ENCODE measurements around the gene KCNK15. TPM values are rescaled to one million over a fixed set of nuclear protein-coding genes. Genes with fewer than 3 reads are reported as not detected.

Gene KCNK15
- total and polyA plus RNA-seq, 9 of the 15 experiments (the other 6 are each of a cell fraction or from before 2014, with no cell fraction given), result 0.03 to 0.30 (median 0.17) TPM; not detected in 5

DNA sequence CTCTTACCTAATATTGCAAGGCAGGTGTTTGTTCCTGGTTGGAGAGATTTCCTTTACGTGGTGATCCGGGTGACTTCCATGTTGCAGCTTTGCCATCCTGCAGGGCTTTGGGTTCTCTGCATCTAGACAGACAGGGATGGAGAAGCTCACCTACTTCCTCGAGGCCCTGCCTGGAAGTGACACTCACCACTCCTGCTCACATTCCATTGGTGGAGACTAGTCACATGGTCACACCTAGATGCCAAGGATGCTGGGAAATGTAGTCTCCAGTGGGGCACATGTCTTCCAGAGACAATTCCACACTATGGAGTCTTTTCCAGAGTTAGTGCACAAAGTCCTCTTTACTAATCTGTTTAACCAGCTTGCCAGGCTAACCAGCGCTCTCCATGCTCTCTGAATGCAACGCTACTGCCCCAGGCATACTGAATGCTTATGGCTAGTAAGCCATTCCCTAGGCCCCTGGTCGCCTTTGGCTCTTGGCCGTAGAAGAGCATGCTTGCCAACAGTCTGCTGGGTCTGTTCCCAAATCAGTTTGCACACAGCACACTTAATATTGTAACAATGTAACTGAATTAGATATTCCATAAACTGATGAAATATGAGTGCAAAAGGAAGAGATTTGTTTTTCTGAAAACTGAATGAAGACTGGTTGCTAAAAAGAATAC lies 6.7 kb upstream of the KCNK15 start (continued):
- TF ChIP-seq TEAD4 (IDR thresholded peaks at IDR 0.05; ENCODE audit: low read length), result peak; percentile 30; the same call in 1 of the 2 replicates
- no peak for TF ChIP-seq TEAD4 (CRISPR knock-in tag; IDR thresholded peaks at IDR 0.05; ENCODE audit: borderline replicate concordance)
- no peak for TF ChIP-seq SP1 (CRISPR knock-in tag; IDR thresholded peaks at IDR 0.05)
- TF ChIP-seq NONO (IDR thresholded peaks at IDR 0.05; ENCODE audit: low read depth in 2 of 2, low read length in 1 of 2), result no peak
- peak; percentile 92 for TF ChIP-seq ZNF143 (CRISPR knock-in tag; IDR thresholded peaks at IDR 0.05)
- TF ChIP-seq JUND (IDR thresholded peaks at IDR 0.05; ENCODE audit: borderline replicate concordance, low read depth, low read length), result peak; percentile 43; the same call in 1 of the 2 replicates
- no peak for TF ChIP-seq JUND (tag; IDR thresholded peaks at IDR 0.05; ENCODE audit: borderline replicate concordance, low read depth, low read length)
- no peak for TF ChIP-seq COPS2 (conservative IDR thresholded peaks at IDR 0.05)
- TF ChIP-seq PRMT5 (CRISPR knock-in tag; IDR thresholded peaks at IDR 0.05), result no peak
- no peak for TF ChIP-seq NFE2 (IDR thresholded peaks at IDR 0.05; ENCODE audit: low read depth)
- TF ChIP-seq ZNF184 (CRISPR knock-in tag; IDR thresholded peaks at IDR 0.05), result no peak
- TF ChIP-seq SREBF2 (CRISPR knock-in tag; IDR thresholded peaks at IDR 0.05), result no peak
- TF ChIP-seq HIVEP1 (CRISPR knock-in tag; IDR thresholded peaks at IDR 0.05), result no peak
- no peak for TF ChIP-seq MTA1 (IDR thresholded peaks at IDR 0.05; ENCODE audit: borderline replicate concordance)
- TF ChIP-seq, protein P1, sequence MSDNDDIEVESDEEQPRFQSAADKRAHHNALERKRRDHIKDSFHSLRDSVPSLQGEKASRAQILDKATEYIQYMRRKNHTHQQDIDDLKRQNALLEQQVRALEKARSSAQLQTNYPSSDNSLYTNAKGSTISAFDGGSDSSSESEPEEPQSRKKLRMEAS (CRISPR knock-in tag; IDR thresholded peaks at IDR 0.05), result 0 out of 2 replicates have a peak, but pooled peaks have one; percentile 38
- no peak for TF ChIP-seq CCAR2 (IDR thresholded peaks at IDR 0.05; ENCODE audit: low read depth, low read length)
- no peak for TF ChIP-seq ZFP1 (CRISPR knock-in tag; IDR thresholded peaks at IDR 0.05)
- TF ChIP-seq, protein P2, sequence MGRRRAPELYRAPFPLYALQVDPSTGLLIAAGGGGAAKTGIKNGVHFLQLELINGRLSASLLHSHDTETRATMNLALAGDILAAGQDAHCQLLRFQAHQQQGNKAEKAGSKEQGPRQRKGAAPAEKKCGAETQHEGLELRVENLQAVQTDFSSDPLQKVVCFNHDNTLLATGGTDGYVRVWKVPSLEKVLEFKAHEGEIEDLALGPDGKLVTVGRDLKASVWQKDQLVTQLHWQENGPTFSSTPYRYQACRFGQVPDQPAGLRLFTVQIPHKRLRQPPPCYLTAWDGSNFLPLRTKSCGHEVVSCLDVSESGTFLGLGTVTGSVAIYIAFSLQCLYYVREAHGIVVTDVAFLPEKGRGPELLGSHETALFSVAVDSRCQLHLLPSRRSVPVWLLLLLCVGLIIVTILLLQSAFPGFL (CRISPR knock-in tag; IDR thresholded peaks at IDR 0.05), result no peak
- TF ChIP-seq, protein P3, sequence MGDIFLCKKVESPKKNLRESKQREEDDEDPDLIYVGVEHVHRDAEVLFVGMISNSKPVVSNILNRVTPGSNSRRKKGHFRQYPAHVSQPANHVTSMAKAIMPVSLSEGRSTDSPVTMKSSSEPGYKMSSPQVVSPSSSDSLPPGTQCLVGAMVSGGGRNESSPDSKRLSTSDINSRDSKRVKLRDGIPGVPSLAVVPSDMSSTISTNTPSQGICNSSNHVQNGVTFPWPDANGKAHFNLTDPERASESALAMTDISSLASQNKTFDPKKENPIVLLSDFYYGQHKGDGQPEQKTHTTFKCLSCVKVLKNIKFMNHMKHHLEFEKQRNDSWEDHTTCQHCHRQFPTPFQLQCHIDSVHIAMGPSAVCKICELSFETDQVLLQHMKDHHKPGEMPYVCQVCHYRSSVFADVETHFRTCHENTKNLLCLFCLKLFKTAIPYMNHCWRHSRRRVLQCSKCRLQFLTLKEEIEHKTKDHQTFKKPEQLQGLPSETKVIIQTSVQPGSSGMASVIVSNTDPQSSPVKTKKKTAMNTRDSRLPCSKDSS (IDR thresholded peaks at IDR 0.05; ENCODE audit: low read depth, partially characterized antibody), result no peak
- TF ChIP-seq RAD21 (CRISPR knock-in tag; conservative IDR thresholded peaks at IDR 0.05 in 1 of 2, IDR thresholded peaks at IDR 0.05 in 1 of 2), result no peak
